Rectal smooth muscle tissue (tissue), 1 donor: ENCODE results near the gene RANBP17.
"Not testable (repeated sequence)": the region's sequence is repeated elsewhere in the genome, so short reads cannot be mapped to it uniquely, and the experiment has no call there.

ENCODE experiments used
- H3K27ac ChIP-seq: one replicate; pipeline ENCODE4 v1.7.0; 2013; ENCODE audit warnings: low read depth, low read length, inconsistent platforms
- H3K27me3 ChIP-seq: one replicate; pipeline ENCODE4 v1.7.0; 2013; ENCODE audit warnings: low read length; ENCODE audit not compliant: control insufficient read depth, insufficient read depth
- H3K36me3 ChIP-seq: one replicate; pipeline ENCODE4 v1.7.0; 2013; ENCODE audit warnings: low read length; ENCODE audit not compliant: control insufficient read depth, insufficient read depth
- H3K4me1 ChIP-seq: one replicate; pipeline ENCODE4 v1.7.0; 2013; ENCODE audit warnings: low read length; ENCODE audit not compliant: control insufficient read depth, insufficient read depth
- H3K4me3 ChIP-seq: one replicate; pipeline ENCODE4 v1.7.0; 2013; ENCODE audit warnings: low read length
- H3K9ac ChIP-seq: one replicate; pipeline ENCODE4 v1.7.0; 2013; ENCODE audit warnings: low read length

RANBP17 gene

DNA sequence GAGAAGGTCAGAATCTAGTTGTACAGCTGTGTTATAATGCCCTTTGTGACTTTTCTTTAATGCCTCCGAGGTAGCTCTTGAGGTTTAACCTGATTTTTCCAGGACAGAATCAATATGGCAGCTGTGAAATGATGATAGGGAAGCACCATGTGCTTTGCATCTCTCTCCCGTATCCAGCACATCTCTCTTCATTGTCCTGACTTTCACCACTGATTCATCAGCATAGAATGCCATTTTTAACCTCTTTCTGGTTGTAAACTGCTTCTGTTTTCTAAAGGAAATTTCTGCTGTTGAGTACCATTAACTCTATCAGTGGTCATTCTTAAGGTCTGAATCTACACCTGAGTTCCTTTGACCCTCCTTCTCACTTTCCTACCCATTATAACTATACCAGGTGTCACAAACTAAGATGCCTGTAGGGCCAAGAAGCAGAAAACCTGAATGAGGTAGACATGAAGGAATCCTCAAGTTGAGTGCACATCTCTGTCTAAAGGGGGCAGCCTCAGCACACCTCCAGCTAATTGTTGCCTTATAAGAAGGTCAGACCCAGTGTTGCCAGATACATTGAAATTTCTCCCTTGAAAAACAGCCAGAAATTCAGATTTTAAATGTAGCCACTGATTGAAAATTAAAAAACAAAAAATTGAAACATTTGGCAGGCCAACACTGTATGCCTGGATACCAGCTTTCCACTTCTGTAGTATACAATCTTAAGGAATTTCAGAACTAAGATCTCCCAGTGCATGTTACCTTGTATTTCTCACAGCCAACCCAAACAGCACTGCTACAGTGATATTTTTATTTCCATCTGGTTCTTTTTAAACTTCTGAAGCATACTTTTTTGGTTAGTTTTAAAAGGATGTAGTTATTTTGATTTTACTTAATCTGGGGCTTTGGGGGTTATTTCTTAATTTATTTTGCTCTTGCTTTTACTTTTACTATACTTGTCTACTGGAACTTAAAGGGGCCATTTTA, 411.5 kb downstream of the RANBP17 start:
- Histone ChIP-seq H3K9ac (no peak overlapping the region), H3K27ac (no peak overlapping the region), H3K27me3 (no peaks in the 10 kb centered on the region), H3K36me3 (no peaks in the 10 kb centered on the region), H3K4me1 (no peaks in the 10 kb centered on the region), H3K4me3 (no peak overlapping the region)

- Histone ChIP-seq H3K27me3 (no peaks in the 10 kb centered on the region), H3K4me3 (no peak overlapping the region), H3K4me1 (no peaks in the 10 kb centered on the region), H3K27ac (no peak overlapping the region), H3K9ac (no peak overlapping the region), H3K36me3 (no peaks in the 10 kb centered on the region)
Observed at GRCh38 chr5:171275841-171276544, 414.2 kb downstream of the RANBP17 start.

GRCh38 chr5:171283753-171284152, 421.9 kb downstream of the RANBP17 start:
- Histone ChIP-seq H3K27me3 (no peaks in the 10 kb centered on the region), H3K9ac (no peak overlapping the region), H3K4me1 (no peaks in the 10 kb centered on the region), H3K36me3 (no peaks in the 10 kb centered on the region), H3K4me3 (no peak overlapping the region), H3K27ac (no peak overlapping the region)

GRCh38 chr5:171285465-171285864, 423.6 kb downstream of the RANBP17 start:
- Histone ChIP-seq H3K4me1 (no peaks in the 10 kb centered on the region), H3K36me3 (no peaks in the 10 kb centered on the region), H3K27me3 (no peaks in the 10 kb centered on the region), H3K27ac (no peak overlapping the region), H3K4me3 (no peak overlapping the region), H3K9ac (no peak overlapping the region)

DNA sequence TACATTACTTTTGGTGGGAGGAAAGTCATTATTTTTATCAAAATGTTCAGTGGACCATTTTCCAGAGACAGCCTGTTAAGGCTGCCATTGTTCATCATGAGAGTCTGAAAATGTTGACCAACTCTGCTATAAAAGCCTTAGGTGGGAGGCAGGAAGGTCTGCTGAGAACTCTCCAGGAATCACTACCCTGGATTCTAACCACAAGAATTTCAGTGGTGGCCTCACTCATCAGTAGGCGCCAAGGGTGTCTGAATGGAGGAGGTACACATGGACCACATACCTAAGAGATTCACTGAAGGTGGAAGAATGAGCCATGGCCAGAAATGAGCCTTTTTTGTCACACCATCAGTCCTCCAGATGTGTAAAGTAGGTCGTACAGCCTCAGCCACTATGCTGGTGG, 426.2 kb downstream of the RANBP17 start:
- Histone ChIP-seq H3K4me3 (no peak overlapping the region), H3K4me1 (no peaks in the 10 kb centered on the region), H3K9ac (no peak overlapping the region), H3K27ac (no peak overlapping the region), H3K36me3 (no peaks in the 10 kb centered on the region), H3K27me3 (no peaks in the 10 kb centered on the region)

DNA sequence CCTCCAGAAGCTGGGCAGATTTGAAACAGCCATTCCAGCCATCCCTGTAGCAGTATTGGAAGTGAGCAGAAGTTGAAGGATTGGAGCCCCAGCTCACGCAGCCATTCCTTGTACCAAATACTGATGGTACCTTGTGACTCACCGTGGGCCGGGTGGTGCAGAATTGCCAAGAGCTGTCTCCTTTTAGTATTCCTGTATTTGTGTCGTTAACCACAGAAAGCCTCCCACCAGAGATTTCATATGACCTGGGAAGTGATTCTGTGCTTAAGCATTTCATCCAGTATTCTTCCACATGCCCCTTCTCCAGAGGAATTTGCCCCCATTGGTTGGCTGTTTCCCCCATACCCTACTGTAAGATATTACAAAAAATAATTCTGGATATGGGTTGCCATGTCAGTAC, 429.6 kb downstream of the RANBP17 start:
- H3K4me1 ChIP-seq, result no peaks in the 10 kb centered on the region
- H3K36me3 ChIP-seq, result no peaks in the 10 kb centered on the region
- H3K9ac ChIP-seq, result no peak overlapping the region
- H3K27me3 ChIP-seq, result no peaks in the 10 kb centered on the region
- no peak overlapping the region for H3K4me3 ChIP-seq
- no peak overlapping the region for H3K27ac ChIP-seq

DNA sequence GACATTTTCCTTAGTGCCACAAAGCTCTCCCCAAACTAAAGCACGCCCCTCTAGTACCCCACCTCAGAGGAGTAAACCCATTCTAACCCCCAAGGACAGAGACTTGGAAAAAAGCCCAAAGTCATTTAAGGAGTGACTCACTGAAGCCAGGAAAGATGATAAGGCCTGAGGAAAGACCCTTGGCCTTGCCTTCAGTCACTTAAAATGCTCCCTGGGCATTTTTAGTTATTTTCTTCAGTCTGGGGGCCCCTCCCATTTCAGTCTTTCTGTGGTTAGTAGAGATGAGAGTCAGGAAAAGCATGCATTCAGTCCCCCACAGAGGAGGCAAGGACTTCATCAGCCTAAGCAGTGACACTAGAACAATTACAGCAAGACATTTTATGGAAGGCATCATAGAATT, 433.5 kb downstream of the RANBP17 start:
- Histone ChIP-seq H3K27ac (no peak overlapping the region), H3K4me1 (no peaks in the 10 kb centered on the region), H3K9ac (no peak overlapping the region), H3K27me3 (no peaks in the 10 kb centered on the region), H3K36me3 (no peaks in the 10 kb centered on the region), H3K4me3 (no peak overlapping the region)

DNA sequence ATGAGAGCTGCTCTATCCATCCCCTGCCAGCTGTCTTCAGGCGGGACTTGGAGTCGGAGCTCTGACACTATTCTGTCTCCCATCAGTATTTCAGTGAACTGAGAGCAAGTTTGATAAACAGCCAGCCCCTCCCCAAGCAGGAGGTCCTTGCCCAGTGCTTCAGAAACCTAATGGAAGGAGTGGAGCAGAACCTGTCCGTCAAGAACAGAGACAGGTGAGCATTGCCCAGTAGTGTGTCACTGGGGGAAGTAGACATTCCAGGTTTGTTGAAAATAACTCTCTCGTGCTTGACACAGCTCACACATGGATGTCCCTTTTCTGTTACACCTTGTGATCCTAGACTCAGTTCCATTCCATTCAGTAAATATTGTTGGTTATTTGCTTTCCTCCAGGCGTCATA, 434.0 kb downstream of the RANBP17 start:
- Histone ChIP-seq H3K4me3 (no peak overlapping the region), H3K36me3 (no peaks in the 10 kb centered on the region), H3K27ac (no peak overlapping the region), H3K9ac (no peak overlapping the region), H3K4me1 (no peaks in the 10 kb centered on the region), H3K27me3 (no peaks in the 10 kb centered on the region)

DNA sequence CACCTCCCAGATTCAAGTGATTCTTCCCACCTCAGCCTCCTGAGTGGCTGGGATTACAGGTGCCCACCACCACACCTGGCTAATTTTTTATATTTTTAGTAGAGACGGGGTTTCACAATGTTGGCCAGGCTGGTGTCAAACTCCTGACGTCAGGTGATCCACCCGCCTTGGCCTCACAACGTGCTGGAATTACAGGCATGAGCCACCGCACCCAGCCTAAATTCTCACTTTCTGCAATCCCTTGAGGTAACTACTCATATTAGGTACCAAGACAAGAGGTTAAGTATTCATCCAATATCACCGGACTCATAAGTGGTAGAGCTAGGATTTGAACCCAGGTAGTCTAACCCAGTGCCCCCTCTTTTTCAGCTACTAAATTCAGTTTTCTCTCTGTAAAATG, 436.1 kb downstream of the RANBP17 start:
- not testable (repeated sequence) for H3K4me1 ChIP-seq, H3K27ac ChIP-seq, H3K4me3 ChIP-seq, H3K9ac ChIP-seq, H3K36me3 ChIP-seq, H3K27me3 ChIP-seq

DNA sequence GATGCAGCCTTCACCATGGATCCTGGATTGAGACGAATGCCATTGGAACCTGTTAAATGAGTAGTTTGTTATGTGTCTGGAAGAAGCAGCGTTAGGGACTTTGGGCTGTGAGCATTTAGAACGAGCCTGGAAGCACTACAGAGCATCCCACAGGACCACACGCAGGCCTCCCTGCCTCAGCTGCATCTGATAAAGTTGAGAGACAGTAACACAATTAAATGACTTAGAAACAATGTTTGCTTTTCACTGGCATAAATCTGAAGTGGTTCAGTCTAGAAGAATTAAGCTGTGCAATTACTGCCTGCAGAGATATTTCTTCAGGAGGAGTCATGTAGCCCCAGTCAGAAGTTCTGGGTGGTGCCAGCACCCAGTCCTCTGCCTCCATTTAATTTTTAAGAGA, 437.4 kb downstream of the RANBP17 start:
- H3K9ac ChIP-seq, result no peak overlapping the region

DNA sequence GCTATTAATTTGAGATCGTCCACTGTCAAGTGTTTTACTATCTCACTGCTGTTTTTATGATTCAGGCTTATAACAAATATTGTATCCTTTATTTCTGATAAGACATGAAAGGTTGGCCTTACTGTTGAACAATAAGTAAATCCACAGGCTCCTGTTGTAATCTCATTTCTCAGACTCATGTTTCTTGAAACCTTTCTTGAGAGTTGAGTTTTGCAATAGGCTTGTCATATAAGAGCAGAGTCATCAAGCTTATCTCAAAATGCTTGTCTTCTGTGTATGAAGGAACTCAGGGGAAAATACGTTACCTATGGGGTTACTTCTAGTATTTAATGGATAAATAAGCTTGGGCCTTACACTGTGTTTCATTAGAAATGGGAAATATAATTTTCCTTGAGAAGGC, 438.0 kb downstream of the RANBP17 start:
- Histone ChIP-seq H3K4me3 (no peak overlapping the region), H3K27ac (no peak overlapping the region), H3K4me1 (no peaks in the 10 kb centered on the region), H3K9ac (no peak overlapping the region), H3K27me3 (no peaks in the 10 kb centered on the region), H3K36me3 (no peaks in the 10 kb centered on the region)

More for the DNA sequence above, 437.4 kb downstream of the RANBP17 start:
- H3K27ac ChIP-seq, result no peak overlapping the region
- no peaks in the 10 kb centered on the region for H3K4me1 ChIP-seq
- H3K36me3 ChIP-seq, result no peaks in the 10 kb centered on the region
- no peaks in the 10 kb centered on the region for H3K27me3 ChIP-seq
- H3K4me3 ChIP-seq, result no peak overlapping the region

DNA sequence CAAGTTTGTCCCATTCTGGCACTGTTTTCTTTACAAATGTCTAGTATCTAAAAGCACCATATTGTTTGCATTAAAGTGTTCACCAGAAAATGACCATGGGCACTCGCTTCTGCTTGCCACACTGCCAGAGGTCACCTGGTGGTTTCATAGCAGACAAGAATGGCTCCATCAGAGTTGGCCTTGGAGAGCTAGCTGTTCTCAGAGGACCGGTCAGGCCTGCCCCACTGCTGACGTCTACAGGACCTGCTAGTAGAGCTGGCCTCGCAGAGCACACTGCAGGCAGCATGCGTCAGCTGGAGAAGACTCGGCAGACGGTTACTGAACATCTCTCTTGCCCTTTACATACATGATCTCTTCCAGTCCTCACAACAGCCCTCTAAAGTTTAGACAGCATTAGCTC, 438.5 kb downstream of the RANBP17 start:
- Histone ChIP-seq H3K4me3 (no peak overlapping the region), H3K4me1 (no peaks in the 10 kb centered on the region), H3K36me3 (no peaks in the 10 kb centered on the region), H3K9ac (no peak overlapping the region), H3K27me3 (no peaks in the 10 kb centered on the region), H3K27ac (no peak overlapping the region)
